Stimulated activated naive CD8-positive, alpha-beta T cell treated with anti-CD3 and anti-CD28 coated beads, Interleukin-15, Interleukin-2, amounts not matched to agents 100 U/mL and 50 U/mL, for 24 hours (primary cell): Measurements from ENCODE around the gene KIFC1.

Experiments
- ATAC-seq: fragments of 150-1000 bp; cut with Tn5 transposase; one replicate; pipeline ENCODE4 v1.10.0; 2021
- DNase-seq: peaks from one replicate; pipeline ENCODE4 v3.0.0; 2021

KIFC1 gene

DNA sequence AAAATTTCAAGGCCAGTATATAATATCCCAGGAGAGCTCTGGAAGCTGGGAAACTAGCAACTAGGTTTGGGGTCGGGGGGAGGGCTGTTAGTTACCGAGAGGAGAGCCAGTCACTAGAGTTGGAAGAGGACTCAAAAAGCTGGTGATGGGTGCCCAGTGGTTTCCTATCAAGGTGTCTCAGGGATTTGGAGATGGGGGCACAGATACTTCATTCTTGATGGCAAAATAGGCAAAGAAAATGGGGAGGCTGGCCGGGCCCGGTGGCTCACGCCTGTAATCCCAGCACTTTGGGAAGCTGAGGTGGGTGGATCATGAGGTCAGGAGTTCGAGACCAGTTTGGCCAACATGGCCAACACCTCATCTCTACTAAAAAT, 20.0 kb downstream of the KIFC1 start:
- DNase-seq (no peak), ATAC-seq (no peak)

DNA sequence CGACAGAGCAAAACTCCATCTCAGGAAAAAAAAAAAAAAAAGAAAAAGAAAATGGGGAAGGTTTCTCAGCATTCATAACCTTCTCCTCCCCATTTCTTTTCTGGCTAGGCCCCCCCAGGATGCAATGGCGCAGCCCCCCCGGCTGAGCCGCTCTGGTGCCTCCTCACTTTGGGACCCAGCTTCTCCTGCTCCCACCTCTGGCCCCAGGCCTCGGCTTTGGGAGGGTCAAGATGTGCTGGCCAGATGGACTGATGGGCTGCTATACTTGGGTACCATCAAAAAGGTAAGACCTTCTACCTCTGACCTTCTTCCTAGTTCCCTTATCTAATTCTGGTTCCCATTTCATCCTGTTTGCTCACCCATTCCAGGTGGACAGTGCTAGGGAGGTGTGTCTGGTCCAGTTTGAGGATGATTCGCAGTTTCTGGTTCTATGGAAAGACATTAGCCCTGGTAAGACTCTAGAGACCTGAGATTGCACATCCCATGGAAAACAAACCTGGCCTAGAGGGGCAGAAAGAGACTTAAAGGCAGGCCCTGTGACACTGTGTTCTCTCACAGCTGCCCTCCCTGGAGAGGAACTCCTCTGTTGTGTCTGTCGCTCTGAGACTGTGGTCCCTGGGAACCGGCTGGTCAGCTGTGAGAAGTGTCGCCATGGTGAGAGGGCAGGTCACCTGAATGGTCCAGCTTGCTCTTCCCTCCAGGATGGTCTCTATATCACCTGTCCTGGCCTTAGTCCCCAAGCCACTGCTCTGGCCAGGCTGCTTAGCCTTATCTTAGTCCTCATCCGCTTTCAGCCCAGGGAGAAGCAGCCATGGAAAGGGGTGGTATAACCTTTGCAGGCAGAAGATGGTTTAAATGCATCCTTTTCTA, 20.8 kb downstream of the KIFC1 start:
- no peak for DNase-seq
- ATAC-seq, result no peak

DNA sequence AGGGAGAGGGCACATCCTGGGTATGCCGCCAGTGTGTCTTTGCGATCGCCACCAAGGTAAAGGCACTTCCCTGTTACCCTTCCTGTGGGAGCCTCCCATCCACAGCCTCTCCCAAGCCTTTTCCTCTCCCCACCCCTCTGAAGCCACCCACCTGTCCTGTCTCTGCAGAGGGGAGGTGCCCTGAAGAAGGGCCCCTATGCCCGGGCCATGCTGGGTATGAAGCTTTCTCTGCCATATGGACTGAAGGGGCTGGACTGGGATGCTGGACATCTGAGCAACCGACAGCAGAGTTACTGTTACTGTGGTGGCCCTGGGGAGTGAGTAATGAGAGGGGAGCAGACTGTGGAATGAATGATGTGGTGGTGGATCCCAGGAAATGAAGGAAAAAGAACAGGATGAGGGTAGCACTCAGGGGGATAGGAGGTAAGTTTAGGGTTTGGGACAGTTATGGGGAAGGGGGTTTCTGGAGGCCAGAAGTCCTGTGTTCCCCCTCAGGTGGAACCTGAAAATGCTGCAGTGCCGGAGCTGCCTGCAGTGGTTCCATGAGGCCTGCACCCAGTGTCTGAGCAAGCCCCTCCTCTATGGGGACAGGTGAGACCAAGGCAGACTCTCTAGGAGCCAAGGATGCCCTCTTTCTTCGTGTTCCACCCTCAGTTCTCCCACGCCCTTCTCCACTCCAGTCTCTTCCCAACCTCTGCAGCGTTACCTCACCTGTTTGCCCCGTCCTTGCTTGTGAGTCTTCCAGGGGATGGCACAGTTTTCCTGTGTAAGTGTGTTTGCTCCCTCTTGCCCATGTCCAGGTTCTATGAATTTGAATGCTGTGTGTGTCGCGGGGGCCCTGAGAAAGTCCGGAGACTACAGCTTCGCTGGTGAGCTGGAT, 21.9 kb downstream of the KIFC1 start:
- ATAC-seq (no peak), DNase-seq (no peak)

DNA sequence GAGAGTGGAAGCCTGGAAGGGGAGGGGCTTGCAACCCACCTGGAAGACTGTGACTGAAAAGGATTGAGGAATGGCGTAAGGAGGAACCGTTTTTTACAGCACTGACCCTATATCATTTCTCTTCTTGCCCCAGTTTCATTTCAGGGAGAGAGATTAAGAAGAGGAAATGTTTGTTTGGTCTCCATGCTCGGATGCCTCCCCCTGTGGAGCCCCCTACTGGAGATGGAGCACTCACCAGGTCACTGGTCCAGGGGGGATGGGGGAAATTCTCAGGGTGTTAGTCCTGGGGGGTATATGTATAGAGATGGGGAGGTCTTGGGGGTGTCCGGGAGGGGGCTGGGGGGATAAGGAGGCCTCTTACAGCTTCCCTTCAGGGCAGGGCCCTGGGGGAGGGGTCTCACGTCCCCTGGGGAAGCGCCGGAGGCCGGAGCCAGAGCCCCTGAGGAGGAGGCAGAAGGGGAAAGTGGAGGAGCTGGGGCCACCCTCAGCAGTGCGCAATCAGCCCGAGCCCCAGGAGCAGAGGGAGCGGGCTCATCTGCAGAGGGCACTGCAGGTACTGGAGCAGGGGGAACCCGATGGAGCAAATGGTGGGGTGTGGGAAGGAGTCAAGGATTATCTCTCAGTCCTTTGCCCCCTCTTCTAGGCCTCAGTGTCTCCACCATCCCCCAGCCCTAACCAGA, 23.1 kb downstream of the KIFC1 start:
- DNase-seq (peak; percentile 32), ATAC-seq (no peak)

DNA sequence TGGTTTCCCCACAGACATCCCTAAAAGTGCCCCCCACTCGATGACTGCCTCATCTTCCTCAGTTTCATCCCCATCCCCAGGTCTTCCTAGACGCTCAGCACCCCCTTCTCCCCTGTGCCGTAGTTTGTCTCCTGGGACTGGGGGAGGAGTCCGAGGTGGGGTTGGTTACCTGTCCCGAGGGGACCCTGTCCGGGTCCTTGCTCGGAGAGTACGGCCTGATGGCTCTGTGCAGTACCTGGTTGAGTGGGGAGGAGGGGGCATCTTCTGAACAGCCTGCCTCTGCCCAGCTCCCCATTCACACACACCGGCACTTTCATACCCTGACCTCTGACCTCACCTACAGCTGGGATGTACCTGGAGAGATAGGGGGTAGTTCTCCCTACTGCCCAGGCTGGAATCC, 24.2 kb downstream of the KIFC1 start:
- no peak for ATAC-seq

DNA sequence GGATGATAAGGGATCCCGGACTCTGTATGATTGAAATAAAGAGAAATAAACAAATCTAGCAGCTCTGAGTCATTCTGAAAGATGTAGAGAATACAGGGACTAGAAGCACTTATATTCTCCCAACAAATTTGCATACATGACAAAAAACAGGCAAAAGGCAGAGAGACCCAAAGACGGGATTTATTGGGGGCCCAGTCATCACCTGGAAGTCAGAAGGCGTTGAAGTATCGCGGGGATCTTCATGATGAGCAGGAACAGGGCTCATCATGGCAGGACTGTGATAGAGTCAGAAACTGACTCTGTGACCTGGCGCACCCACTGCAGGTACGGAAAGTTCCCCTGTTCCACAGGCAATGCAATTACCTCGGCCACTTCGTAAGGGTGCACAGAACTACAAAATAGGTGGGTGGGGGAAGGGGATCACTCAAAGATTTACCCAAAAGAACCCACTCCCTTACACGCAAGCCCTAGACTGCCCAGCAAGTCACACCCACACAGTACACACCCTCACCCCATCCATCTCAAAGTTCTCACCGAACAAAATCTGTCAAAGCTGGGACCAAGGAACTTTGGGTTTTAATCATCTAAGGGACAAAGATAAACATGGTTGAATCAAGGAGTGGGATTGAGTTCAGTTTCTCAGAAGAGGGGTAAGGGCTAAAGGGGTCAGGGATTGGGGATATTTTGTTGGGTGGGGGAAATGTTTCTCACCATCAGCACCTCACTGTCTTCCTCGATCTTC, 24.9 kb downstream of the KIFC1 start:
- DNase-seq (peak; percentile 43), ATAC-seq (no peak)

More for the DNA sequence above, 24.2 kb downstream of the KIFC1 start:
- DNase-seq, result no peak

DNA sequence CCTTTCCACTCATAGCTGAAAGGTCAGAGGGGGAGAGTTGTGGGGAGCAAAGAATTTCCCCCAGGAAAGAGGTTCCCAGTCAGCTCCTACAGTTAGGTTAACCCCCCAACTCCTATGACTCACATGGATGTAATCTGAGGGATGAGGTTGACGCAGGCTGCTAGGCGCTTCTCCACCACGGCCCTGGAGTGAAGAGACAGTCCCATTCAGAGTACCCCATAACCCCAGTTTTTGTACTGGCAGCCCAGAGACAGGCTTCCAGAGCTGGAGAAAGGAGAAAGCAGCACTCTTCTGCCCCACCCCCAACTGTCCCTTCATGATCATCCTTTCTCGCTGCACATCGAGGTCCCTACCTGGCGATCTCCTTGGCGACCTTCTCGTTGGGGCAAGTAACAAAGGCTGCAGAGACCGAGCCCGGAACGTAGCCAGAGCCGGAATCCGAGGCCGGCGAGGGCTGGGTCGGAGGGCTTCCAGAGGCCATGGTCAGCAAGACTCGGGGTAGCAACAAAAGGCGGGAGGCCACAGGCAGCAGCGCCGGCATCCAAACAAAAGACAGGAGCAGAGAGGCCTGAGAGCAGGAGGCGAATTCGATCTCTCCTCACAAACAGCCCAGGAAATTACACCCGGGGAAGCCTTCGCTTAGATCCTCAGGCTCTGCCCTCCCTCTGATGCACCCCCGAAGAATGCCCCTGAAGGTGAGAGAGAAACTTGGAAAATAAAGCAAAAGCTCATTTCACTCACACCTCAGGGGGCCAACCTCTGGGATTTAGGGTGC, 25.7 kb downstream of the KIFC1 start:
- ATAC-seq (no peak), DNase-seq (peak; percentile 39)

DNA sequence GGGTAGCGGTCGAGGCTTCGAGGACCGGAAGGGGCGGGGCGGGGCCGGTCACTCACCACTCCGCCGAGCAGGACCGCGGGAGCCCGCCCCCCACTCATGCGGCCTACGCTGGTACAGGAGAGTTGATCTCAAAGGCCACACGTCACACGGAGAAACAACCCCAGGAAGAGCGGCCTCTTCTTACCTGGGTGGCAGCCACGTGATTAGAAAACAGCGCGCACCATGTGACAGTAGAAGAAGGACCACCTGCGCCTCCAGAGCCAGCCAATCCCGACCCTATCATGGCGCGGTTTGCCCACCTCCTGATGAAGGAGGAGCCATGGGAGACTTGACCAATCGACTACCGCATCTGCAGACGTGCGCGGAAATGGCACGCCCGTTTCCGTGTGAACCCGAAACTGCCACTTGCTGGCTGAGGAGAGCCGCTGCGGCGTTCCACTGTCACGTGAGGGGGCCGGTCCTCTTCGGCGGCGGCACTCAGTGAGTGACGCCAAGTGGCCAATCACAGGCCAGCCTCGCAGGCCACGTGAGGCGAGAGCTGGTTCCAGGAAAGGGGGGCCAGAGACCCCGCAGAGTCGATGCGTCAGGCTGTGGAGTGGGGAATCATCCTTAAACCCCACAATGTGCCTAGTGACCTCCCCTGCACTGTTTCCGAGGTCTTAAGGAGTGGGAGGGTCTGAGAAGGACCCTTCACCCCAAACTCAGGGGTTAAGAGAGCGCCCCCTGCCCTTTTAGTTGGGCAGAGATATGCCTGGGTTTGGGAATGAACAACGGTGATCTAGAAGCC, 26.5 kb downstream of the KIFC1 start, which contains the start of gene CUTA:
Gene CUTA (minus strand): TSS at position 205 of the 787 bp plus-strand sequence. CDS start 107 bp downstream, at position 98.
- peak; percentile 87 for ATAC-seq
- DNase-seq, result peak; percentile 98

DNA sequence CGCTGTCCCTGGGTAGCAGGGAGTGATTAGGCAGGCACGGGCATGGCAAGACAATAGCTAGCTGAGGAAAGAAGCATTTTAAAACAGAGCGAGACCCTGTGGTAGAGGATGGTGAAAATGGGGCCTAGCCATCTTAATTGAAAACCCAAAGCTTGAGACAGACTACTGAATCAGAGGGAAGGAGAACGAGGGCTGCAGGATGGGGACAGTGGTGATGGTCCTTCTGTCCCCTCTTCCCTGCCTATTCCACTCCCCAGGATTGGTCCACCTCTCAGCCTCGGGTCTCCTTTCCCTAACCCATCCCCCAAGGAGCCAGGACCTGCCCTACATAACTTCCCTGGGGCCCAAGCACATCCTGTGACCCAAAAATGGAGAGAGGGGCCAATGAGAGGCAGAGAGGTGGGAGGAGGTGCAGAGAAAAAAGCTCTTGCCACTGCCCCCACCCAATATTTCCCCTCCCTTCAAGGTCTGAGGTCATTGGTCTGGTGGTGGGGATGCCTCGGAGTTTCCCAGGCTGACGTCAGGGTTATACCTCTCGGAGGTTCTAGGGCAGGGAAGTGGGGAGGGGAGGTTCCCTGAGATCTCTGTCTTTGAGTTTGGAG, 27.2 kb downstream of the KIFC1 start:
- ATAC-seq, result peak; percentile 14

DNA sequence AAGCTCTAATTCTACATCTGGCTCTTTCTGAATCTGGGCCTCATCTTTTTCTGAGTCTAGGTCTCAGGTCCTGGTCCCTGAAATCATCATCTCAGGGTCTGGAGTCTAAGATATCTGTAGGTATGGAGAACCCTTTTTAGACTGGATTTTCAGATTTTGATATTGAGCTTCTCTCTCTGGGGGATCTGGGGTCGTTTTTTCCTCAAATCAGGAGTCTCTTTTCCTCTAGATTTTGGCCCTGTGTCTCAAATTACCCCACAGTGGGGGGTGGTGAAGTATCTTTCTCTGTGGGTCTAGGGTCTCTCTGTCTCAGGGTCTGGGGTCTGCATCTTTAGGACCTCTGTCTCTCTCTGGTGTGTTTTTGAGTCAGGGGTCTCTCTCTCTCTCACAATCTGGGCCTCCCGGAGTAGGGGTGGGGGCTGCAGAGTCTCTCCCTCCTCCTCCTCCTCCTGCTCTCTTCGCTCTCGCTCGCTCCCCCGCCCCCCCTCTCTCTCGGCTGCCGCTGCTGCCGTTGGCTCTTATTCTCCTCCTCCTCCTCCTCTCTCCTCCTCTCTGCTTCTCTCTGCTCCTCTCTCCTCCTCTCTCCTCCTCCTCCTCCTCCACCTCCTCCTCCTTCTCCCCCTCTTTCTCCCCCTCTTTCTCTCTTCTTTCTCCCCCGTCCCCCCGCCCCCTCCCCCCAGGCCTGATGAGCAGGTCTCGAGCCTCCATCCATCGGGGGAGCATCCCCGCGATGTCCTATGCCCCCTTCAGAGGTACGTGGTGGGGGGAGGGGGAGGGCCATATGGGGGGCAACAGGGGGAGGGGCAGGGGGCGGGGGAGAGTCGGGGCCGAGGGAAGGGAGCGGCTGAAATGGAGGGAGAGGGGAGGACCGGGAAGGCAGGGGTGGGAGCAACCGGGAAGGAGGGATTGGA, 28.2 kb downstream of the KIFC1 start, which contains the start of gene SYNGAP1:
Gene SYNGAP1 (plus strand): TSS at position 486 of the 911 bp plus-strand sequence. CDS start 200 bp downstream, at position 686.
- ATAC-seq (no peak), DNase-seq (peak; percentile 67)

More for the DNA sequence above, 27.2 kb downstream of the KIFC1 start:
- peak; percentile 74 for DNase-seq

DNA sequence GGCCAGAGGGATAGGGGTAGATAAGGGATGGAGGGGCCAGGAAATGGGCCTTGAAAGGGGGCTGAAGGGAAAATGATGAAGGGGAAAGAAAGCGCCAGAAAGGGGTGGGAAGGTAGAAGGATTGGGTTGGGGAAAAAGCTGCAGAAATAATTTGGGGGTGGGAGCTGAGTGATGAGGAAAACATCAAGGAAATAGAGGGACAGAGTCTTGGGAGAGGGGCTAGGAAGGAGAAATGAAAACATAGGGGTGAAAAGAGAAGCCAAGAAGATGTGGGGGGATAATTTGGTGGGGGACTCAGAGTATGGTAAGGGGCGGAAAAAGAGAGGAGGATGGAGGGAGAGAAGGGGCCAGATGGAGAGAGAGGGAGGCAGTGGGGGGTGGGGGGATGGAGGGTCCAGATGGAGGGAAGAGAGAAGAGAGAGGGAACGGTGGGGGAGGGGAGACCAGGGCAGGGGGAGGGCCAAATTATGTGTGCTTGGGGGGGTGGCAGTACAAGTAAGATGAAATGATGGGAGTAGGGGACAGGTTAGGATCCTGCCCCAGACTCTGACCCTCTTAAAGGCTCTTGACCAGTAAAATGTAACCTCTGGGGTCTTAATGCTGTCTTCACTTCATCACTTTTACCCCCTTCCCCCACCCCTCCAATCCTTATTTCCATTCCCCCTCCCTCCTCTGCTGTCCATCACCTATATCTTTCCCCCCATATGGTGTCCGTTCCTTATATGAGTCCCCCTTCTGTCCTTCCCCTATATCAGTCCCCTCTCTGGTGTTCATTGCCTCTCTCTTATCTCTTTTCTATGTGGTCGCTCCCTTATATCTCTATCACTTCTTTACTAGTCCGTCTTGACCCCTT, 29.1 kb downstream of the KIFC1 start:
- ATAC-seq, result no peak
- no peak for DNase-seq

DNA sequence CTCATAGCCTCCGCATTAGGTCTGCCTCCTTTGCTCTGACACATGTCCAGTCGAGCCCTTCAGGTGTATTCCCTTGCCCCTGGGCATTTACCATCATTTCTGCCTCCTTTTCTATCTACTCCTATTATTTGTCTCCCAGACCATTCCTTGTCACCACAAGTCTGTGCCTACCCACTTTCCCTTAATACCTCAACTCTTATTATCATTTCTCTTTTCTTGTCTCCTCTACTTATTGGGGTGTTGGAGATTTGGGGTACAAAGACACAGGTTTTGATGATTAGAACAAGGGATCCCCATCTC, 29.7 kb downstream of the KIFC1 start:
- no peak for ATAC-seq

DNA sequence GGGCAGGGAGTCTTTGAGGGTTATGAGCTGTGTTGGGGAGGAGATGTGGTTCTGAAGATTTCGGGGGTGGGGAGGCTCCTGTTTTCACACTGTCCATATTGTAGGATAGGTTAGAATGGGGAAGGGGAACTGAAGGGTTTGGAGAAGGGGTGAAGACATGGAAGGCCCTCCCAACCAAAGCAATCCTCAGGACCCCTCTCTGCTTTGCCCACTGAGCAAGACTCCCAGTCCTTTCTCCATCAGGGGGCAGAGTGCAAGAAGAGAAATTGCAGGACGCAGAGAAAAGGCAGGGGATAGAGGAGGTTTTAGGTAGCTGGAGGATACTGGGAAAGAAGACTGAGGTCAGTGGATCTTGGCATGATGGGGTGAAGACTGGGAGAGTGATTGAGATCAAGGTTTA, 32.2 kb downstream of the KIFC1 start:
- DNase-seq (no peak), ATAC-seq (no peak)

More for the DNA sequence above, 29.7 kb downstream of the KIFC1 start:
- no peak for DNase-seq

DNA sequence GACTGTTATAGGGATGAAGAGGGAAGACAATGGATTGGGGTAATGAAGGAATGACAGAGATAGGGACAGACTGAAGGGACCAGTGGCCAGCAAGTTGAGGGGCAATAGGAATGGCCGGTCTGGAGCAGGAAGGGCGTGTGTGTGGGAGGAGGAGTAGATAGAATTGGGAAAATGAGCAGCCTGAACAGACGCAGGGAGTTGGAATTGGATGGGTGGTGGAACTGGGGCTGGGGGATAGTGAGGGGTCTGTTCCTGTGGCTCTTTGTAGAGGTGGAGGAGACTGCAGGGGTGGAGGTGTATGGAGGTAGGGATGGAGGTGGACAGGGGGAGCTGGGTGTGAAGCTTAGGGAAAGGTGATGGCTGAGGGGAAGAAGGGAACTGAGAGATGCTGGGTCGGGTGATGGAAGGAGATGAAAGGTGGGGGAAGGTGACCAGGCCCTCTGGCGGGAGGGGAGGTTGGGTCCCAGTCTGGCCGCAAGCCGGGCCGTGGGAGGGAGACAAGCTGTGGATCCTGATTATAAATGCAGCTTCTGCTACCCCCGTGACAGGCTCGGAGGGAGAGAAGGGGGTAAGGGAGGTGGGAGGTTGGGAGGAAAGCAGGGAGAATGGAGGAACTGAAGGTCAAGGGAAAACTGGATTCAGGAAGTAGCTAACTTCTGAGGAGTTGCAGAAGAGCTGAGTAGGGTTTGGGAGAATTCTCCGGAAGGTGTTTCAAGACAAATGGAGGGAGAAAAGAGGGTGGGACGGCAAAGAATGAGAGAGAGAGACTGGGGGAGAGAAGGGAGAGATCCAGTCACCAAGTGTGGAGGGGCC, 33.4 kb downstream of the KIFC1 start:
- no peak for DNase-seq
- ATAC-seq, result no peak

DNA sequence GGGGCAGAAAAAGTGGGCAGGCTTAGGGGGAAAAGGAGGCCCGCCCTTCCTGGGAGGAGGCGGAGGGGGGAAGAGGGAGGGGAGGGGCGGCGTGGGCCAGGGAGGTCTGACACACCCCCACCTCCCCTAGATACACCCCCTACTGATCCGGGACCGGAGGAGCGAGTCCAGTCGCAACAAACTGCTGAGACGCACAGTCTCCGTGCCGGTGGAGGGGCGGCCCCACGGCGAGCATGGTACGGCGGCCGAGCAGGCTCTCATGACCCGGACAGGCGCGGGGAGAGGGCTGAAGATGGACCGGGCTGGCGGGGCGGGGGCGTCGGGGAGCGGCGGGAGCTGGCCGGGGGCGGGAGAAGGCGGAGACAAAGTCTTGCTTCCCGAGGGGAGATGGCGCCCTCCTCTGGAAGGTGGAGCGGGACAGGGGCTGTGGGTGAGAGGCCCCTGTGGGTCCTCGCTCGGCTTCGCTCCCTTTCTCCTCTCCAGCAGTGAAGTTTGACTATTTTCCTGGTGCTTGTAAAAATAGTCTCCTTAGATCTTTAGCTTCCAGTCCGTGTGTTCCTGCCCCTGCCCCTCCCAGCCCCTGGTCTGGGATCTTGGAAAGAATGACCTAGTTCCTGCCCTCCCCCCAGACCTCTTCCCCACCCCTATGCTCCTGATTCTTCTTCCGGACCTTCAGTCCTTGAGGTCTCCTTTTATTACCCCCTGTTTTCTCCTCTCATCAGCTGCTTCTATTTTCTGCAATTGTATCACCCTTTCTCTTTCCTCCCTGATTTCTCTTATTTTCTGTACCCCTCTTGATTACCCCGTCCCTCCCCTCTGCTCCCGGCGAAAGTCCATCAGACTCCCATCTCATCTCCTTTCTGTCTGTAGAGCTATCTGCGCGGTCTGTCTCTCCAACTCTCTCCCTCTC, 34.3 kb downstream of the KIFC1 start:
- peak; percentile 92 for DNase-seq
- peak; percentile 59 for ATAC-seq
